ENCODE data around the gene RYR2.
"Not testable (repeated sequence)": the region's sequence is repeated elsewhere in the genome, so short reads cannot be mapped to it uniquely, and the experiment has no call there.

The RYR2 gene

GRCh38 chr1:237341391-237341790 lies 299.4 kb downstream of the RYR2 start:
- no peak for DNase-seq (ENCODE audit: extremely low spot score)
- CTCF ChIA-PET, result no interaction called here
- no peak for TF ChIP-seq BHLHE40 (IDR thresholded peaks at IDR 0.05; ENCODE audit: borderline replicate concordance)
- TF ChIP-seq FOXA1 (IDR thresholded peaks at IDR 0.05), result no peak
- no peak for TF ChIP-seq FOXK2 (IDR thresholded peaks at IDR 0.05)
- TF ChIP-seq NFRKB (IDR thresholded peaks at IDR 0.05), result no peak
- no peak for TF ChIP-seq CTBP1 (IDR thresholded peaks at IDR 0.05; ENCODE audit: borderline replicate concordance)
- TF ChIP-seq ARNT (IDR thresholded peaks at IDR 0.05), result no peak
- no peak for TF ChIP-seq LEF1 (IDR thresholded peaks at IDR 0.05; ENCODE audit: borderline replicate concordance)
- TF ChIP-seq FOXM1 (IDR thresholded peaks at IDR 0.05; ENCODE audit: borderline replicate concordance), result no peak
- TF ChIP-seq SUZ12 (IDR thresholded peaks at IDR 0.05), result no peak
- no peak for TF ChIP-seq SP1 (IDR thresholded peaks at IDR 0.05)
- POLR2A ChIA-PET, result no interaction called here

- POLR2A ChIA-PET, result no interaction called here
- CTCF ChIA-PET, result no interaction called here
- no peak for TF ChIP-seq L3MBTL2 (conservative IDR thresholded peaks at IDR 0.05)
- TF ChIP-seq NFRKB (IDR thresholded peaks at IDR 0.05), result no peak
- DNase-seq (ENCODE audit: extremely low spot score), result no peak
Measured at GRCh38 chr1:237342730-237343129, 300.7 kb downstream of the RYR2 start.

GRCh38 chr1:237352747-237353146 lies 310.8 kb downstream of the RYR2 start:
- no peak for DNase-seq (ENCODE audit: extremely low spot score)
- TF ChIP-seq ELF4 (IDR thresholded peaks at IDR 0.05) (no peak), FOXA1 (IDR thresholded peaks at IDR 0.05) (no peak), HDGF (IDR thresholded peaks at IDR 0.05; ENCODE audit: borderline replicate concordance) (no peak), TARDBP (IDR thresholded peaks at IDR 0.05) (no peak), FOXK2 (IDR thresholded peaks at IDR 0.05) (no peak), FOXM1 (IDR thresholded peaks at IDR 0.05; ENCODE audit: borderline replicate concordance) (no peak), ARNT (IDR thresholded peaks at IDR 0.05) (no peak), CTBP1 (IDR thresholded peaks at IDR 0.05; ENCODE audit: borderline replicate concordance) (no peak)
- ChIA-PET POLR2A (no interaction called here), CTCF (no interaction called here)

GRCh38 chr1:237353918-237354317 lies 311.9 kb downstream of the RYR2 start:
- POLR2A ChIA-PET, result no interaction called here
- no peak for DNase-seq (ENCODE audit: extremely low spot score)
- CTCF ChIA-PET, result no interaction called here
- TF ChIP-seq FOXK2 (IDR thresholded peaks at IDR 0.05) (no peak), SP1 (IDR thresholded peaks at IDR 0.05) (no peak), NFRKB (IDR thresholded peaks at IDR 0.05) (no peak), ARNT (IDR thresholded peaks at IDR 0.05) (no peak), LEF1 (IDR thresholded peaks at IDR 0.05; ENCODE audit: borderline replicate concordance) (no peak), CTBP1 (IDR thresholded peaks at IDR 0.05; ENCODE audit: borderline replicate concordance) (no peak), HDGF (IDR thresholded peaks at IDR 0.05; ENCODE audit: borderline replicate concordance) (no peak), SUZ12 (IDR thresholded peaks at IDR 0.05) (no peak), ELF4 (IDR thresholded peaks at IDR 0.05) (no peak), BHLHE40 (IDR thresholded peaks at IDR 0.05; ENCODE audit: borderline replicate concordance) (no peak), TARDBP (IDR thresholded peaks at IDR 0.05) (no peak), FOXA1 (IDR thresholded peaks at IDR 0.05) (no peak), ZNF384 (IDR thresholded peaks at IDR 0.05) (no peak), L3MBTL2 (conservative IDR thresholded peaks at IDR 0.05) (no peak), PKNOX1 (IDR thresholded peaks at IDR 0.05) (no peak), FOXM1 (IDR thresholded peaks at IDR 0.05; ENCODE audit: borderline replicate concordance) (no peak)

- ChIA-PET POLR2A (no interaction called here), CTCF (no interaction called here)
- no peak for DNase-seq (ENCODE audit: extremely low spot score)
- TF ChIP-seq FOXA1 (IDR thresholded peaks at IDR 0.05) (no peak), BHLHE40 (IDR thresholded peaks at IDR 0.05; ENCODE audit: borderline replicate concordance) (no peak), LEF1 (IDR thresholded peaks at IDR 0.05; ENCODE audit: borderline replicate concordance) (no peak), NFRKB (IDR thresholded peaks at IDR 0.05) (no peak), ELF4 (IDR thresholded peaks at IDR 0.05) (no peak), FOXM1 (IDR thresholded peaks at IDR 0.05; ENCODE audit: borderline replicate concordance) (no peak), FOXK2 (IDR thresholded peaks at IDR 0.05) (no peak), TARDBP (IDR thresholded peaks at IDR 0.05) (no peak), SP1 (IDR thresholded peaks at IDR 0.05) (no peak), SUZ12 (IDR thresholded peaks at IDR 0.05) (no peak), PKNOX1 (IDR thresholded peaks at IDR 0.05) (no peak), CTBP1 (IDR thresholded peaks at IDR 0.05; ENCODE audit: borderline replicate concordance) (no peak), L3MBTL2 (conservative IDR thresholded peaks at IDR 0.05) (no peak), ARNT (IDR thresholded peaks at IDR 0.05) (no peak), ZNF384 (IDR thresholded peaks at IDR 0.05) (no peak), HDGF (IDR thresholded peaks at IDR 0.05; ENCODE audit: borderline replicate concordance) (no peak)
Measured at GRCh38 chr1:237355022-237355421, 313.0 kb downstream of the RYR2 start.

- POLR2A ChIA-PET, result no interaction called here
- no peak for DNase-seq (ENCODE audit: extremely low spot score)
- CTCF ChIA-PET, result no interaction called here
- TF ChIP-seq BHLHE40 (IDR thresholded peaks at IDR 0.05; ENCODE audit: borderline replicate concordance), result no peak
- no peak for TF ChIP-seq HDGF (IDR thresholded peaks at IDR 0.05; ENCODE audit: borderline replicate concordance)
- TF ChIP-seq PKNOX1 (IDR thresholded peaks at IDR 0.05), result no peak
- TF ChIP-seq ELF4 (IDR thresholded peaks at IDR 0.05), result no peak
- TF ChIP-seq CTBP1 (IDR thresholded peaks at IDR 0.05; ENCODE audit: borderline replicate concordance), result no peak
- no peak for TF ChIP-seq ZNF384 (IDR thresholded peaks at IDR 0.05)
Measured at GRCh38 chr1:237358555-237358954, 316.6 kb downstream of the RYR2 start.

GRCh38 chr1:237367758-237368157 lies 325.8 kb downstream of the RYR2 start:
- no peak for DNase-seq (ENCODE audit: extremely low spot score)
- CTCF ChIA-PET, result no interaction called here
- TF ChIP-seq L3MBTL2 (conservative IDR thresholded peaks at IDR 0.05) (no peak), SP1 (IDR thresholded peaks at IDR 0.05) (no peak), BHLHE40 (IDR thresholded peaks at IDR 0.05; ENCODE audit: borderline replicate concordance) (no peak), CTBP1 (IDR thresholded peaks at IDR 0.05; ENCODE audit: borderline replicate concordance) (no peak), ELF4 (IDR thresholded peaks at IDR 0.05) (no peak), LEF1 (IDR thresholded peaks at IDR 0.05; ENCODE audit: borderline replicate concordance) (no peak), NFRKB (IDR thresholded peaks at IDR 0.05) (no peak), FOXM1 (IDR thresholded peaks at IDR 0.05; ENCODE audit: borderline replicate concordance) (no peak), TARDBP (IDR thresholded peaks at IDR 0.05) (no peak), PKNOX1 (IDR thresholded peaks at IDR 0.05) (no peak), SUZ12 (IDR thresholded peaks at IDR 0.05) (no peak), ARNT (IDR thresholded peaks at IDR 0.05) (no peak), FOXK2 (IDR thresholded peaks at IDR 0.05) (no peak), ZNF384 (IDR thresholded peaks at IDR 0.05) (no peak), HDGF (IDR thresholded peaks at IDR 0.05; ENCODE audit: borderline replicate concordance) (no peak), FOXA1 (IDR thresholded peaks at IDR 0.05) (no peak)
- POLR2A ChIA-PET, result no interaction called here

GRCh38 chr1:237371477-237371876 lies 329.5 kb downstream of the RYR2 start:
- POLR2A ChIA-PET, result not testable (repeated sequence)
- CTCF ChIA-PET, result interaction anchor here (0.7 kb wide), 1 partner anchor 173 kb away, joined by 3 read pairs; no protein-coding TSS in a partner anchor

More at GRCh38 chr1:237371477-237371876, 329.5 kb downstream of the RYR2 start:
- DNase-seq (ENCODE audit: extremely low spot score), result not testable (repeated sequence)

All from HEK293T (cell line).